GM18861 (cell line): ENCODE measurements around the gene HP1BP3.

Experiments used
- ATAC-seq: cut with Tn5 transposase; IDR thresholded peaks from one replicate; pipeline ENCODE4 v1.9.1; 2021; ENCODE audit not compliant: unreplicated experiment

Gene HP1BP3

GRCh38 chr1:20712215-20712577, 74.9 kb downstream of the HP1BP3 start:
- no peak for ATAC-seq

- ATAC-seq = no peak
Observed at GRCh38 chr1:20711285-20712214, 75.6 kb downstream of the HP1BP3 start.

- ATAC-seq = no peak
Observed at GRCh38 chr1:20710469-20711284, 76.4 kb downstream of the HP1BP3 start.

GRCh38 chr1:20709868-20710267, 77.2 kb downstream of the HP1BP3 start:
- ATAC-seq = no peak

- no peak for ATAC-seq
Observed at GRCh38 chr1:20708891-20709290, 78.2 kb downstream of the HP1BP3 start.

- no peak for ATAC-seq
Observed at GRCh38 chr1:20708057-20708456, 79.0 kb downstream of the HP1BP3 start.

GRCh38 chr1:20706841-20707240, 80.3 kb downstream of the HP1BP3 start:
- ATAC-seq = no peak

- no peak for ATAC-seq
Observed at GRCh38 chr1:20705203-20705755, 81.8 kb downstream of the HP1BP3 start.

- ATAC-seq = no peak
Observed at GRCh38 chr1:20704390-20705202, 82.5 kb downstream of the HP1BP3 start.

- ATAC-seq = no peak
Observed at GRCh38 chr1:20703124-20703756, 83.9 kb downstream of the HP1BP3 start.

- no peak for ATAC-seq
Observed at GRCh38 chr1:20702416-20702815, 84.7 kb downstream of the HP1BP3 start.

GRCh38 chr1:20701847-20702246, 85.3 kb downstream of the HP1BP3 start:
- no peak for ATAC-seq

- ATAC-seq = no peak
Observed at GRCh38 chr1:20701446-20701845, 85.7 kb downstream of the HP1BP3 start.

- no peak for ATAC-seq
Observed at GRCh38 chr1:20700636-20701215, 86.4 kb downstream of the HP1BP3 start.

GRCh38 chr1:20699558-20699957, 87.5 kb downstream of the HP1BP3 start:
- ATAC-seq = no peak

- ATAC-seq = no peak
Observed at GRCh38 chr1:20698195-20698910, 88.8 kb downstream of the HP1BP3 start.

- ATAC-seq = no peak
Observed at GRCh38 chr1:20697563-20697962, 89.5 kb downstream of the HP1BP3 start.

GRCh38 chr1:20696397-20697333, 90.4 kb downstream of the HP1BP3 start:
- ATAC-seq = no peak
